AG08396 (cell line): Measurements from ENCODE around the gene ANKRA2.

Source experiments
- DNase-seq: peaks from one replicate; pipeline ENCODE4 v3.0.0; 2012; ENCODE audit warnings: low spot score, mixed read lengths

The ANKRA2 gene

GRCh38 chr5:73565139-73565968, at the start of gene ANKRA2, which contains the start of gene UTP15:
Gene ANKRA2 (minus strand): TSS chr5:73565639. CDS start chr5:73562881, 2,758 bp downstream.
Gene UTP15 (plus strand): TSS chr5:73565743. CDS start chr5:73567345, 1,602 bp downstream.
- DNase-seq: peak; percentile 91

- DNase-seq: no peak
Measured at GRCh38 chr5:73615085-73615484, 49.6 kb upstream of the ANKRA2 start.

- no peak for DNase-seq
Measured at GRCh38 chr5:73612799-73613198, 47.4 kb upstream of the ANKRA2 start.

- DNase-seq: no peak
Measured at GRCh38 chr5:73607228-73607627, 41.8 kb upstream of the ANKRA2 start.

- no peak for DNase-seq
Measured at GRCh38 chr5:73606206-73606753, 40.8 kb upstream of the ANKRA2 start.

- DNase-seq: no peak
Measured at GRCh38 chr5:73605223-73606087, 40.0 kb upstream of the ANKRA2 start.

GRCh38 chr5:73603998-73604397, 38.6 kb upstream of the ANKRA2 start:
- DNase-seq: no peak

- DNase-seq: no peak
Measured at GRCh38 chr5:73599380-73599779, 33.9 kb upstream of the ANKRA2 start.

GRCh38 chr5:73596705-73597328, 31.4 kb upstream of the ANKRA2 start:
- DNase-seq: no peak

- no peak for DNase-seq
Measured at GRCh38 chr5:73592551-73592950, 27.1 kb upstream of the ANKRA2 start.

- no peak for DNase-seq
Measured at GRCh38 chr5:73591698-73592501, 26.5 kb upstream of the ANKRA2 start.

- peak; percentile 54 for DNase-seq
Measured at GRCh38 chr5:73591102-73591695, 25.8 kb upstream of the ANKRA2 start.

- no peak for DNase-seq
Measured at GRCh38 chr5:73587923-73588322, 22.5 kb upstream of the ANKRA2 start.

- no peak for DNase-seq
Measured at GRCh38 chr5:73582285-73583145, 17.1 kb upstream of the ANKRA2 start.

GRCh38 chr5:73565969-73566547, 619 bp upstream of the ANKRA2 start:
- no peak for DNase-seq

GRCh38 chr5:73564675-73565074, 764 bp downstream of the ANKRA2 start:
- no peak for DNase-seq

GRCh38 chr5:73564018-73564417, 1.4 kb downstream of the ANKRA2 start:
- DNase-seq: no peak

GRCh38 chr5:73558950-73559349, 6.5 kb downstream of the ANKRA2 start:
- DNase-seq: no peak

- DNase-seq: no peak
Measured at GRCh38 chr5:73552642-73553041, 12.8 kb downstream of the ANKRA2 start.

GRCh38 chr5:73550016-73550415, 15.4 kb downstream of the ANKRA2 start:
- no peak for DNase-seq
